Liver (tissue), 9 donors: ENCODE measurements around the gene OCSTAMP. TPM values are rescaled to one million over a fixed set of nuclear protein-coding genes. Genes with fewer than 3 reads are reported as not detected.

ENCODE experiments used
- DNase-seq: peaks from one replicate; pipeline ENCODE4 v3.0.0-alpha.2; 2017; ENCODE audit warnings: low spot score
- H3K27ac ChIP-seq, 2 donors: one replicate each; pipeline ENCODE4 v1.7.0; 2013; ENCODE audit warnings: inconsistent platforms in 2 of 2, low read length in 2 of 2, control low read depth in 1 of 2, low read depth in 1 of 2, mild to moderate bottlenecking in 1 of 2
- H3K27me3 ChIP-seq, 4 donors: one replicate each; pipeline versions ENCODE4 v1.6.1 to v1.7.0; 2013; ENCODE audit warnings: low read length in 3 of 4, inconsistent platforms in 1 of 4, mild to moderate bottlenecking in 1 of 4, moderate library complexity in 1 of 4; ENCODE audit not compliant: control insufficient read depth in 4 of 4, insufficient read depth in 4 of 4
- H3K36me3 ChIP-seq, 4 donors: one replicate each; pipeline versions ENCODE4 v1.6.1 to v1.7.0; 2013; ENCODE audit warnings: low read length in 3 of 4, mild to moderate bottlenecking in 3 of 4, low read depth in 1 of 4, moderate library complexity in 1 of 4; ENCODE audit not compliant: control insufficient read depth in 4 of 4, insufficient read depth in 3 of 4
- H3K4me1 ChIP-seq, 4 donors: one replicate each; pipeline versions ENCODE4 v1.6.1 to v1.7.0; 2013; ENCODE audit warnings: low read length in 3 of 4, mild to moderate bottlenecking in 3 of 4, moderate library complexity in 1 of 4; ENCODE audit not compliant: control insufficient read depth in 4 of 4, insufficient read depth in 4 of 4
- H3K4me3 ChIP-seq, 3 donors: one replicate each; pipeline versions ENCODE4 v1.6.1 to v1.7.0; 2013; ENCODE audit warnings: low read length in 3 of 3, control low read depth in 1 of 3, low read depth in 1 of 3, mild to moderate bottlenecking in 1 of 3
- H3K9ac ChIP-seq, 2 donors: one replicate each; pipeline ENCODE4 v1.7.0; 2013; ENCODE audit warnings: low read length in 2 of 2, mild to moderate bottlenecking in 2 of 2, moderate library complexity in 2 of 2, control low read depth in 1 of 2, low read depth in 1 of 2
- H3K9me3 ChIP-seq, 4 donors: one replicate each; pipeline versions ENCODE4 v1.6.1 to v1.7.0; 2013; ENCODE audit warnings: low read length in 3 of 4; ENCODE audit not compliant: control insufficient read depth in 4 of 4
- EGR1 ChIP-seq, 2 donors: IDR thresholded peaks; 2 replicates each; pipeline ENCODE4 v1.6.1; 2016 to 2018; ENCODE audit warnings: antibody characterized with exemption in 2 of 2, low read depth in 2 of 2
- FOXA2 ChIP-seq: IDR thresholded peaks from 2 replicates; pipeline ENCODE4 v1.6.1; 2016; ENCODE audit warnings: antibody characterized with exemption
- GABPA ChIP-seq, 2 donors: IDR thresholded peaks in 1 of 2; conservative IDR thresholded peaks in 1 of 2; 2 replicates each; pipeline ENCODE4 v1.6.1; 2016; ENCODE audit warnings: antibody characterized with exemption in 2 of 2, mild to moderate bottlenecking in 1 of 2, moderate library complexity in 1 of 2
- HNF4A ChIP-seq, 2 donors: conservative IDR thresholded peaks; 2 replicates each; pipeline ENCODE4 v1.6.1; 2016; ENCODE audit warnings: antibody characterized with exemption in 2 of 2, mild to moderate bottlenecking in 2 of 2
- HNF4G ChIP-seq: IDR thresholded peaks from 2 replicates; pipeline ENCODE4 v1.6.1; 2016; ENCODE audit warnings: antibody characterized with exemption
- RAD21 ChIP-seq, 2 donors: IDR thresholded peaks; 2 replicates each; pipeline ENCODE4 v1.6.1; 2016; ENCODE audit warnings: antibody characterized with exemption in 2 of 2, mild to moderate bottlenecking in 2 of 2
- YY1 ChIP-seq: IDR thresholded peaks from 2 replicates; pipeline ENCODE4 v1.6.1; 2016; ENCODE audit warnings: antibody characterized with exemption, mild to moderate bottlenecking
- WGBS: extraction: QIAGEN DNeasy Blood & Tissue Kit; methylation state at CpG from one replicate; pipeline ENCODE4 v1.1.7; 2013; 5-methylcytosine and 5-hydroxymethylcytosine counted together
- polyA plus RNA-seq, 2 donors: library from polyadenylated mRNA; stranded (reverse) in 1 of 2; unstranded in 1 of 2; fragments of 200-250 nt in 1 of 2; fragments of >200 nt in 1 of 2; fragmentation: Nextera tagmentation in 1 of 2; extraction: Ambion mirVana in 1 of 2; gene quantifications; one replicate each; pipeline versions ENCODE4 v1.2.1 to v1.2.3, GENCODE V29; 2013 to 2015
- total RNA-seq, 2 donors: library from RNA; depleted of rRNA; stranded (reverse); fragments of >200 nt; gene quantifications; one replicate each; pipeline ENCODE4 v1.2.3, GENCODE V29; 2014
- TF ChIP-seq, protein P1 (sequence below): IDR thresholded peaks from 2 replicates; pipeline ENCODE4 v1.6.1; 2016; ENCODE audit warnings: antibody characterized with exemption
- donor health status: healthy.
- donor health status: healthy.
- donor health status: healthy.
- donor health status: healthy.
- donor health status: healthy.

The OCSTAMP gene
- total and polyA plus RNA-seq, 4 donors, result not detected

DNA sequence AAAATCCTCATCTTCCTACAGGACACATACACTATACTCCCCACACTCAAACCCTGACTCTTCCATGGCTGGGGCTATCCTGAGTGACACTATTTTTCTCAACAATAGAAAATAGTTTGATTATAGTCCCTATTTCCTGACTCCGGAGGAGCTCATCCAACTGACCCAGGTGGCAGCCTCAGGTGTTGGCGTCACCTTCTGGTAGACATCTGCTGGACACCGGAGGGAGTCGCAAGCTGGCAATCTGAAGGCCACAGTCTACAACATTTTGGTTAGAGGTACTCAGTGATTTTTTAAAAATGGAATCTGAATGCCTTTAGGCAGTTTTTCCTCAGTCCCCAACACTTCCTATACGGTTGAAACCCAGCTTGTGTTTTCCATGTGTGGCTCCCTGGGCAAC is 32.2 kb upstream of the OCSTAMP start:
- H3K27me3 ChIP-seq, result peaks cover 0 to 2% (median 0%) of the 10 kb centered on the region in 4 donors
- H3K9me3 ChIP-seq, result no peaks in the 10 kb centered on the region
- 93% methylated on average over 5 of the region's 5 CpGs for WGBS

DNA sequence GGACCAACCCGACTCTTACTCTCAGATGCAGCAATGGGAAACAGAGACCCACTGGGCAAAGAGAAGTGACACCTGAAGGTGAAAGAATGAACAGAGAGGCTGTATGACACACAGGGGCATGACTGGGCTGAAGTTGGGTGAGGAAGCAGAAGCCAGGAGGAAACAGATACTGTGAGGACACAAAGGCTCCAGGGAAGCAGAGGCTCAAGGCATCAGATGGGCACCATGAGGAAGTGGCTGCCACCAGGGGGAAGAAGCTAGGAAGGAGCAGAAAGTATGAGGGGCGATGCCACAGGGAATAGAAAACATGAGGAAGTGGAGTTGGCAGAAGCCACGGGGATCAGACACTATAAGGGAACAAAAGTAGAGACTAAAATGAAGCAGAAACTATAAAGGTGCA is 30.9 kb upstream of the OCSTAMP start:
- Histone ChIP-seq H3K4me3 (no peak overlapping the region), H3K27ac (no peak overlapping the region), H3K27me3 (peaks cover 0 to 2% (median 0%) of the 10 kb centered on the region in 4 donors), H3K4me1 (no peaks in the 10 kb centered on the region), H3K9ac (no peak overlapping the region), H3K36me3 (no peaks in the 10 kb centered on the region), H3K9me3 (no peaks in the 10 kb centered on the region)
- no peak for TF ChIP-seq EGR1 (IDR thresholded peaks at IDR 0.05; ENCODE audit: low read depth in 2 of 2)
- TF ChIP-seq GABPA (IDR thresholded peaks at IDR 0.05 in 1 of 2, conservative IDR thresholded peaks at IDR 0.05 in 1 of 2), result no peak
- TF ChIP-seq YY1, result no peak
- no peak for TF ChIP-seq FOXA2
- DNase-seq, result no peak
- 88% methylated on average over 3 of the region's 3 CpGs for WGBS

More for the DNA sequence above, 32.2 kb upstream of the OCSTAMP start:
- TF ChIP-seq RAD21 (IDR thresholded peaks at IDR 0.05), result no peak
- no peak for TF ChIP-seq GABPA (IDR thresholded peaks at IDR 0.05 in 1 of 2, conservative IDR thresholded peaks at IDR 0.05 in 1 of 2)
- TF ChIP-seq HNF4G, result no peak
- no peak for TF ChIP-seq YY1
- Histone ChIP-seq H3K27ac (no peak overlapping the region), H3K9ac (no peak overlapping the region), H3K4me3 (no peak overlapping the region), H3K4me1 (no peaks in the 10 kb centered on the region), H3K36me3 (no peaks in the 10 kb centered on the region)
- DNase-seq, result no peak

DNA sequence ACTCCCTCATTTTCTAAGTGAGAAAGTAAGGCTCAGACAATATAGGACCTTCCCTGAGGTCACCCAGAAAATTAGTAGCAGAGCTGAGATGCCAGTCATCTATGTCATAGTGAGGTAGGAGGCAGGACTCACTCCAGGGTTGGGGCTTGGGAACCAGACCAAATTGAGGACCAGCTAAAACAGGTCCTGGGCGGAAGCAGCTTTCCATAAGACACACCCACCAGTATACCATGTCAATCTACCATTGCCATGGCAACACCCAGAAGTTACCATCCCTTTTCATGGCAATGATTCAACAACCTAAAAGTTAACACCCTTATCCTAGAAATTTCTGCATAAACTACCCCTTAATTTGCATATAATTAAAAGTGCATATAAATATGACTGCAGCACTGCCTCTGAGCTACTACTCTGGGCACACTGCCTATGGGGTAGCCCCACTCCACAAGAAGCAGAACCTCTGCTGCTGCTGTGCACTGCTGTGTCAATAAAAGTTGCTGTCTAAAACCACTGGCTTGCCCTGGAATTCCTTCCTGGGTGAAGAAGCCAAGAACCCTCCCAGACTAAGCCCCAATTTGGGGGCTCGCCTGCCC is 30.3 kb upstream of the OCSTAMP start:
- TF ChIP-seq, protein P1, sequence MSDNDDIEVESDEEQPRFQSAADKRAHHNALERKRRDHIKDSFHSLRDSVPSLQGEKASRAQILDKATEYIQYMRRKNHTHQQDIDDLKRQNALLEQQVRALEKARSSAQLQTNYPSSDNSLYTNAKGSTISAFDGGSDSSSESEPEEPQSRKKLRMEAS, result no peak
- TF ChIP-seq GABPA (IDR thresholded peaks at IDR 0.05 in 1 of 2, conservative IDR thresholded peaks at IDR 0.05 in 1 of 2), result no peak
- TF ChIP-seq HNF4A (conservative IDR thresholded peaks at IDR 0.05), result no peak
- peaks cover 0 to 2% (median 0%) of the 10 kb centered on the region in 4 donors for H3K27me3 ChIP-seq
- H3K9me3 ChIP-seq, result no peaks in the 10 kb centered on the region
- no peak overlapping the region for H3K9ac ChIP-seq
- H3K4me3 ChIP-seq, result no peak overlapping the region
- no peak for DNase-seq
- H3K36me3 ChIP-seq, result no peaks in the 10 kb centered on the region
- H3K27ac ChIP-seq, result no peak overlapping the region
- H3K4me1 ChIP-seq, result no peaks in the 10 kb centered on the region
- WGBS, result 96% methylated on average over 2 of the region's 2 CpGs

DNA sequence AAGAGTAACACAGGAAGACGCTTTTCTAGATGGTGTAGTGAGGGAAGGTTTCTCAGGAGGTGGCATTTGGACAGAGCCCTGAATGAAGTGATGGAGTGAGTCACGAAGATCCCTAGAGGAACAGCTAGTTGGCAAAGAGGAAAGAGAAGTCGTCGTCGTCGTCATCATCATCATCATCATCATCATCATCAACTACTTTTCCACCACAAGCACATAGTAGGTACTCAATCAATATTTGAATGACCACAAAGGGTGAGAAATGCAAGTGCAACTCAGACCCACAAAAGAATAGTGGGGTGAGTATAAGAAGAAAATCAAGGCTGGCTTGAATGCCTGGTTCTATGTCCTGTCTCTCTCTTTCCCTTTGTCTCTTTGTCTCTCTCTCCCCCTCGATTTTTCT is 28.3 kb upstream of the OCSTAMP start:
- no peak for TF ChIP-seq FOXA2
- DNase-seq, result no peak
- Histone ChIP-seq H3K9ac (no peak overlapping the region), H3K4me1 (no peaks in the 10 kb centered on the region), H3K36me3 (no peaks in the 10 kb centered on the region), H3K27ac (no peak overlapping the region), H3K4me3 (no peak overlapping the region), H3K9me3 (no peaks in the 10 kb centered on the region), H3K27me3 (peaks cover 0 to 2% (median 0%) of the 10 kb centered on the region in 4 donors)
- 89% methylated on average over 7 of the region's 7 CpGs for WGBS
